Kidney glomerular epithelial cell (primary cell): ENCODE results near the gene SNX32.

ENCODE experiments used
- DNase-seq: peaks from one replicate; lab custom pipeline; 2025; lab: John Stamatoyannopoulos, UW

Gene SNX32

DNA sequence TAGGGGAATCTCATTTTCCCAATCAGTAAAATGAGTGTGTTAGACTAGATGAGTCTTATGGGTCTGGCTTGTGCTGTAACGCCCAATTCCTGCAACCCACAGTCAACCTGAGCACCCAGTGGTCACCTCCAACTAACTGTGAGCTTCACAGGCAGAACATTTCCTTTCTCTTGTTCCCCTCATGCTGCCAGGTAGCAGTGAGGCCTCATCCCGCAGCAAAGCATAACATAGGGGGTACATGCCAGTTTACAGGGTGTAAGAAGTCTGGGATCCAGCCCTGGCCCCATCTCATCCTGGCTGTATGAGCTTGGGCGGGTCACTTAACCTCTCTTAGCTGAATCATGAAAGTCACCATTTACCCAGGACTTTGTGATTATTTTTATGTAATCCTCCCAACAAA, 35.1 kb downstream of the SNX32 start:
- no peak for DNase-seq

DNA sequence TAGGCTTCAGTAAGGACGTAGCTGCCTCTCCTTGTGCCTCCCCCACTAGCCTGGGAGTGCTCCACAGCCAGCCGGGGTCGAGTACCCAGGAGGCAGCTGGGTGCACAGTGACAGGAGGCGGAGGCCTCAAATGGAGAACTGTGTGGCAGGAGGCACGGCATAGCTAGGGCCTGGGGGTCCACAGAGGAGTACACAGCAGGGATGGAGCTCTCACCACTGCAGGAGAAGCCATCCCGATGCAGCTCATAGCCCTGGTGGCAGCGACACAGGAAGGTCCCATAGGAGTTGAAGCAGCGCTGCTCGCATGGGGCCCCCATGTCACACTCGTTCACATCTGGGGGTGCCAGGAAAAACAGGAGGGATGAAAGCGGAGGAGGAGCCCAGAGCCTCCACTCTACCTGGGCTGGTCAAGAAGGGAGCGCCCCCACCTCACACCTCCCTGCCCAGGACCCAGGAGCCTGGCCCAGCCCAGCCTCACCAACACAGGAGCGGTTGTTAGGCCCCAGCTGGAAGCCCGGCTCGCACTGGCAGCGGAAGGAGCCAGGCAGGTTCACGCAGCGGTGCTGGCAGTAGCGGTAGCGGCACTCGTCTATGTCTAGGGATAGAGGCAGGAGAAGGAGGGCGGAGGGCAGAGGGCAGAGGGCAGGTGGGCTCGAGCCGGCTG, 36.0 kb downstream of the SNX32 start:
- no peak for DNase-seq

DNA sequence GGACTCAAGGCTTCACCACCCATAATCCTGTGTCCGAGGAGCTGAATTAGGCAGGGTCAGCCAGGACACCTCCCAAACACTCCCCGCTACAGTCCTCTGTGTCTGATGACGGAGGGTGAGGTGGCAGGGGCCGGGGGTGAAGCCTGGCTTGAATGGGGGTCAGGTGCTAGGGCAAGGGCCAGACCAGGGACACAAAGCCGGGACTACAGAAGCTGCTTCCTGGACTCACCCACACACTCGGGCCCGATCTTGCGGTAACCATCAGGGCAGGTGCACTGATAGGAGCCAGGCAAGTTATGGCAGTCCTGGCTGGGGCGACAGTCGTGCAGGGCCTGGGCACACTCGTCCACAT, 36.5 kb downstream of the SNX32 start:
- DNase-seq, result no peak

DNA sequence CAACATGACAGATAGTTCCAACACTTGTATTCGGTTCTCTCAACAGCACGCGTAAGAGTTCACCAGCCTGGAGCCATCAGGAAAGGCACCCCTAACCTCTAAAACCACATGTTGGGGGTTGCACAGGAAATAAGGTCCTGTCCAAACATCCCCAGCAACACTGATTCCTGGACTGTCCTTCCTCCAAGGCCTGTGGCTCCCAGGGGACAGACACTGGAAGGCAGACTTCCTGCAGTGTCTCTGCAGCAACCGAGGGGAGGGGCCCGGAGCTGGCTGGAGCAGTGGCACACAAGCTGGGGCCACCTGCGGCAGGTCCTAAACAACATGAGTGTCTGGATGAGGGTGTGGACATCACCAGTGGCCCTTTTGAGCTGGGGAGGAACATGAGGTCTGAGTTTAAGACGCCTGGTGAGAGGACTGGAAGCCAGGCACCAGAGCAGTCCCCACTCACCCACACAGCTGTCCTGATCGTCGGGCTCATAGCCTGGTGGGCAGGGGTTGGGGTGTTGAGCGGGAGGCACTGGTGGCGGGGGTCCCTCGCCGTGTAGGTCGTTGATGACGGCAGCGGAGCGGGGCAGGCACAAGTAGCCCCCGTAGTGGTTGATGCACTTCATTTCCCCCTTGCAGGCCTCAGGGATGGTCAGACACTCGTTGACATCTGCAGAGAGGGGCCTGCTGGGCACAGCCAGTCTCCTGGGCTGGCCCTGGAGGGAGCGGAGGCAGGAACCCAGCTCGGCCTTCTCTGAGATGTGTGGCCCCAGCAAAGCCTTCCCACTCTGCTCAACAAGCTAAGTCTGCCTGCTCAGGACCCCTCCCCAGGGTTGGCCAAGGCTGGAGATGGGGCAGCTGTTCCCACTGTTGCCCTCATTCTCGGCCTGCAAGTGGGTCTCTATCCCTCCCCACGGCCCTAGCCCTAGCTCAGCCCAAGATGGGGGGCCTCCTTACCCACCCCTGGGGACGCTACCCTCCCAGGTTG, 37.2 kb downstream of the SNX32 start:
- no peak for DNase-seq

DNA sequence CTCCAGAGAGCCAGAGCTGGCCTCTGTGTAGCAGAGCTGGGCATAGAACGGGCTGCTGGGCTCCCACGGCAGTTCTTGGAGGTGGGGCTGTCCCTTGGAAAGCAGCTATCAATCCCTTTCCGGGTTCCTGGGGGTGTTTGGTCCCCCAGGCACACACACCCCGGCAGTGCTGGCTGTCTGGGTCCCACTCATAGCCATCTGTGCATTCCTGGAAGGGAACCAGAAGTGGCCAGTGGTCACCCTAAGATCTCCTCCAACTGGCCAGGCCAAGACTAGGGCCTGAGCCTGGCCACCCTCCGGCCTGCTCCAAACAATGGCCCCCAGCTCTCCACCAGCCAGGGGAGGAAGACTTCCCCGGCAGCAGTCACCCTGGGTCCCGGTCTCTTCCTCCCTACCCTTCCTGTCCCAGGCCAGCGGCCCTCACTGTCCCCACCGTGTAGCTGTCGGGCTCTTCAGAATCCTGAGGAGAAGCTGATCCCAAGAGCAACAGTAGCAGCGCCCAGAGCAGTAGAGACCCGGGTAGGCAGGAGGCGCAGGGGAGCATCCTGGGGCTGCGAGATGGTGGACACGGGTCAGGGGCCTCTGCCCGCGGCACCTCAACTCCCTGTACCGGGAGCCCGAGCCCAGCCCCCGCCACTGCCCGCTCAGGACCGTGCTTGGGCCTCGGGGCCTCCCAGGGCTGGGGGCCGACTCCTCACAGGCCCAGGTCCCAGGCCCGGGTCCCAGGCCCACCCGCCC, 38.2 kb downstream of the SNX32 start:
- DNase-seq, result no peak

DNA sequence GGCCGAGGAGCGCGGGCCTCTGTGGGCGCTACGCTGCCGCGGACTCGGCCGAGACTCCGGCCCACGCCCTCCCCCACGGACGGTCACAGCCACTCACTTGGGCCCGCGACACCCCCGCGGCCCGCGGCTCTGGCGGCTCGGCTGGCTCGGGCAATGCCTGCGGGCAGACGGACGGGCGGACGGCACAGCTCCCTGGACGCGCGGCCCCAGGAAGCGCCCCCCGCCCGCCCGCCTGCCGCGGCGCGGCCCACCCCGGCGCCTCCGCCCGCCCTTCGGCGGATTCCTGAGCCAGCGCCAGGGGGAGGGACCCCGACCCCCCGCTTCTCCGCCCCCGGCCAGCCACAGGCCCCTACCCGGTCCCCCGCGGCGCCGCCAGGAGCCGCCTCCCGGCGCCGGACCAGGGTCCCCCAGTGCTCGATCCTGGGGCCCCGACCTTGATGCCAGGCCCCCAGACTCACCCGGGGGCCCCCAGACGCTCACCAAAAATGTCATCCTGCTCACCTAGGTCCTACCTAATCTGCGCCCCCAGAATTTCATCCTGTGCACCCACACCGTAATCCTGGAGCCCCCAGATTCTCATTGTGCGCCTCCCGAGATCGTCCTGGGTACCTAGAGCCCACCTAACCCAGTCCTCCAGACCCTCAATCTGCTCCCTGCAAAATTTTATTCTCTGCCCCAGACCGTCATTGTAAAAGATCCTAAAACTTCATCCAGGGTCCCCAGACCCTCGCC, 39.0 kb downstream of the SNX32 start, which contains the start of gene EFEMP2:
Gene EFEMP2, minus strand, starts transcription at position 215 of the 732 bp plus-strand sequence. CDS start 446 bp downstream, outside the sequence.
- no peak for DNase-seq

DNA sequence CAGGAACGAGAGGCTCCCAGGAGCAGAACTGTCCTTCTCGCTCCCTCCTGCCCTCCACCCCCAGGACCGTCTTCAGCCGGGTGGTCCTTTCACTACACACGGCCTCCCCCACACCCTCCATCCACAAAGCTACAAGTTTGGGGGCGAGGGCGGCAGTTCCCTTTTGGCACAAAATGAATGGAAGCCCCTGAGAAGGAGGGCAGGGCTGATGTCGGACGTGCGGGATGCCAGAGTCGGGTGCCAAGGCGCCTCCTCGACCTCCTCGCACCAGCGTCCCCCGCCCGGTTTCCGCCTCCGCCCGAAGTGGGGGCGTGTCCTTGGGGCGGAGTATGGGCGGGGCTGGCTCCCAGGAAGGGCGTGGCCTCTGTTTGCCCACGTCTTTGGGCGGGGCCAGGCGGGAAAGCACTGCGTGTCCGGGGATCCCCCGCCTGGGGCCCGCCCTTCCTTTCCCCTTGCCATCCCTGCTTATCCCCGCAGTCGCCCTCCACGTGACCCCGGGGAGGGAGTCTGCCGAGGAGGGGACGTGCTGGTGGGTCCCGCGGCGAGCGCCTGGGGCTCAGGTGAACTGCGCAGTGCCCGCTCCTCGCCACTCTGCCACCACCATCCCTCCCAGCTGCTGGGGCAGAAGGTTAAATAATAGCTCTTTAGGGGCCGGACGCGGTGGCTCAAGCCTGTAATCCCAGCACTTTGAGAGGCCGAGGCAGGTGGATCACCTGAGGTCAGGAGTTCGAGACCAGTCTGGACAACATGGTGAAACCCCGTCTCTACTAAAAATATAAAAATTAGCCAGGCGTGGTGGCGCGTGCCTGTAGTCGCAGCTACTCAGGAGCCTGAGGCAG, 39.8 kb downstream of the SNX32 start:
- DNase-seq, result peak; percentile 83

DNA sequence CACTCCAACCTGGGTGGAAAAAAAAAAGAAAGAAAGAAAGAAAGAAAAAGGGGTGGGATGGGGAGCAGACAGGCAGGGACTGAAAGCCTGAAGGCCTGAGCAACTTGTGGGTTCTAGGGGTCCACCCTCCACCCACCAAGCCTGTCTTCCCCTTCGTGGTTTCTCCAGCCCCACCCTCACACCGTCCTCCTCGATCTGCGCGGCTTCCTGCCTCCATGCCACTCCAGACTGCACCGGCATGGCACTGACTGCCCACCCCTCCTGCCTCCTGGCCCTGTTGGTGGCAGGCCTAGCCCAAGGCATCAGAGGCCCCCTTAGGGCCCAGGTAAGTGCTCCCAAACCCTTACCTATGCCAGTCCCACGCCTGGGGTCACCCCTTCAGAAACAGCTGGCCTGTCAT, 45.9 kb downstream of the SNX32 start, which contains the start of gene CTSW:
Gene CTSW, plus strand, starts transcription at position 221 of the 400 bp plus-strand sequence. Its CDS starts 18 bp downstream, at position 239.
- DNase-seq, result no peak

DNA sequence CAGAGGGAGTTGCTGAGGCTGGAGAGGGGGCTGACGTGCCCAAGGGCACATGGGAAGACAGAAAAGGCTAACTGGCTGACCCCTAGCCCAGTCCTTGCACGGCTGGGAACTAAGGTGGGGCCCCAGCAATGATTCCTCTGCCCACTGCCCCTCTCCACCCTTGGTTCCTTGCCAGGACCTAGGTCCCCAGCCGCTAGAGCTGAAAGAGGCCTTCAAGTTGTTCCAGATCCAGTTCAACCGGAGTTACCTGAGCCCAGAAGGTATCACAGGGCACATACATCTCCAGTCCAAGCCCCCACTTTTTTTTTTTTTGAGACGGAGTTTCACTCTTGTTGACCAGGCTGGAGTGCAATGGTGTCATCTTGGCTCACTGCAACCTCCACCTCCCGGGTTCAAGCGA, 46.3 kb downstream of the SNX32 start:
- DNase-seq, result no peak

DNA sequence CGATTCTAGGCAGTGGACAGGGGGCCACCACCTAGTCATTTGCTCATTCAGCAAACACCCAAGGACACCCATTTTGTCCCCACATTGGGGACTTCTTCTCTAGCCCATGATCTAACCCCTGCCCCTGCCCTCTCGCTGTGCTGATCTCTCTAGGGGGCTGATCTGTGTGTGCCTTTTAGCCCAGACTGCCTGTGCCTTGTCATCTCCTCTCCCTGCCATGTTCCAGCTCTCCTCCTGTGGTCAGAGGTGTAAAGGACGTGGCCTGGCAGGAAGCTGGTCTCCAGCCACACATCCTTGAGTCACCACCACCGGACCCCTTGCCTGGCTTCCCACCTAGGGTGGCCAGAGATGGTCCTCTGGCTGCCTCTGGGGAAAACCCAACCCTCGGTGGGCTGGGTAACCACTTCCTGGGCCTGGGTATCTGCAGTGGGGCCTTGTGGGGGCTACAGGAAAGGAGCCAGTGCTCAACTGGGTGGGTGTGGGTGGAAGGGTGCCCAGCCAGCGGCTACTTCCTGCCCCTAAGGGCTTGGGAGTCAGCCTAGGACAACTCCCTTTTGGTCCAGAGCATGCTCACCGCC, 47.2 kb downstream of the SNX32 start:
- DNase-seq, result no peak

DNA sequence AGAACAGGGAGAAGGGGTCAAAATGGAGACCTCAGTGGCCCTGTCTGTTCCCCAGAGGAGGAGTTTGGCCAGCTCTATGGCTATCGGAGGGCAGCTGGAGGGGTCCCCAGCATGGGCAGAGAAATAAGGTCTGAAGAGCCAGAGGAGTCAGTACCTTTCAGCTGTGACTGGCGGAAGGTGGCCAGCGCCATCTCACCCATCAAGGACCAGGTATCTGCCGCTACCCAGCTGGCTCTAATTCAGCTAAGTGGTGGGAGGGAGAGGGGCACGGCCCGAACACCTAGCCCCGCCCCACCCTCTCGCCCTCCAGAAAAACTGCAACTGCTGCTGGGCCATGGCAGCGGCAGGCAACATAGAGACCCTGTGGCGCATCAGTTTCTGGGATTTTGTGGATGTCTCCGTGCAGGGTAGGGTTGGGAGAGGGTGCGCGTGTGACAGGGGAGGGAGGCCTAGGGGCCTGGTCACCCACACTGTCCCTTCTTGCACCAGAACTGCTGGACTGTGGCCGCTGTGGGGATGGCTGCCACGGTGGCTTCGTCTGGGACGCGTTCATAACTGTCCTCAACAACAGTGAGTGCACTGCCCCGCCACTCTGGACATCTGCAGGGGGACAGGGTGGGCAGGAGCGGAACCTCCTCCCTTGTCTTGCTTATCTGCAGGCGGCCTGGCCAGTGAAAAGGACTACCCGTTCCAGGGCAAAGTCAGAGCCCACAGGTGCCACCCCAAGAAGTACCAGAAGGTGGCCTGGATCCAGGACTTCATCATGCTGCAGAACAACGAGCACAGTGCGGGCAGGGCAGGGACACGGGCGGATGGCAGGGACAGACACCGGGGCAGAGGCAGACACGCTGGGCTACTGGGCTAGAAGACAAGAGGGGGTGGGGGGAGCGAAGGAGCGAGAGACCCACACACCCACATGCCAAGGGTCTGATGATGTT, 48.6 kb downstream of the SNX32 start:
- no peak for DNase-seq

DNA sequence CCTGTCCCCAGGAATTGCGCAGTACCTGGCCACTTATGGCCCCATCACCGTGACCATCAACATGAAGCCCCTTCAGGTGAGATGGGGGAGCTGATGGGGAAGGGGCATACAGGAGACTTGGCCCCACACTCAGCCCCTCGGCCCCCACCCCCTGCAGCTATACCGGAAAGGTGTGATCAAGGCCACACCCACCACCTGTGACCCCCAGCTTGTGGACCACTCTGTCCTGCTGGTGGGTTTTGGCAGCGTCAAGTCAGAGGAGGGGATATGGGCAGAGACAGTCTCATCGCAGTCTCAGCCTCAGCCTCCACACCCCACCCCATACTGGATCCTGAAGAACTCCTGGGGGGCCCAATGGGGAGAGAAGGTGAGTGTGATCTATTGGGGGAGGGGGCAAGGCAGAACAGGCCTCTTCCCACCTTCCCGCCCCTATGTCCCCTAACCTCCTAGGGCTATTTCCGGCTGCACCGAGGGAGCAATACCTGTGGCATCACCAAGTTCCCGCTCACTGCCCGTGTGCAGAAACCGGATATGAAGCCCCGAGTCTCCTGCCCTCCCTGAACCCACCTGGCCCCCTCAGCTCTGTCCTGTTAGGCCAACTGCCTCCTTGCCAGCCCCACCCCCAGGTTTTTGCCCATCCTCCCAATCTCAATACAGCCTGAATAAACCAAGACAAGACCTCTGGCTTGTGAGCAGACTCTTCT, 49.4 kb downstream of the SNX32 start:
- no peak for DNase-seq

DNA sequence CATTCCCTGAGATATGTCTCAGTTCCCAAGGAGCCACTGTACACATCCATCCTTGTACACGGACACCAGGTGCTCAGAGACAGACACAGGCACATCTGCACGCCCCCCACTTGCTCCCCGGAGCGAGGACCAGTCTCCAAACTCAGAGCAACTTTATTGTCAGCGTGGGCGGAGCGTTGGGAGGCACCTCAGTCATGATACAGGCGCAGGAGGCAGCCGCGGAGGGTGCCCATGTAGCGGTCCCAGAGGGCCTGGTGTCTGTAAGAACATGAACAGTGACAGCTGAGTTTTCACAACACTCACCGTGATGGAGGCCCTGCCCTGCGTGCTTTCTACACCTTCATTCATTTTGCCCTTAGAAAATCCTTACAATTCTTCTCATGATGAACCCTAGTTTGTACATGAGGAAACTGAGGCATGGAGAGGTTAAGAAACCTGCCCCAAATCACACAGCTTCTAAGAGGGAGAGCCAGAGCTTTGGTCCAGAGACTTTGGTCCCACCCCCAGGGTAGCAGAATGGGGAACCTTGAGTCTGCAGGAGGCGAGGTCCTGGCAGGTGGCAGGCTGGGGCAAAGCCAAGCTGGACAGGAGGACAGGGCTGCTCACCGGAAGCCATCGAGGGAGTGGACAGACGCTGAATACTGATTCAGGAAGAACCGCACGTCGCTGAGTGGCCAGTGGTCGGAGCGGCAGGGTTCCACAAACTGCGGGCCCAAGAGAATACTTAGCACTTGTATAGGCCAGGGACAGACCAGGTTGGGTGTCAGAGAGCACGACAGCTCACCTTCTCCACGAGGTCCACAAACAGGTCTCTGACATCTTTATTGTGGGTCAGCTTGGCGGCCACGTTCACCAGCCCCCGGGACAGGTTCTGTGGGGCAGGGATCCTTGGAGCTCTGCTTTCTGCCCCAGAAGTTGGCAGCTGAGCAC, 50.3 kb downstream of the SNX32 start:
- no peak for DNase-seq

DNA sequence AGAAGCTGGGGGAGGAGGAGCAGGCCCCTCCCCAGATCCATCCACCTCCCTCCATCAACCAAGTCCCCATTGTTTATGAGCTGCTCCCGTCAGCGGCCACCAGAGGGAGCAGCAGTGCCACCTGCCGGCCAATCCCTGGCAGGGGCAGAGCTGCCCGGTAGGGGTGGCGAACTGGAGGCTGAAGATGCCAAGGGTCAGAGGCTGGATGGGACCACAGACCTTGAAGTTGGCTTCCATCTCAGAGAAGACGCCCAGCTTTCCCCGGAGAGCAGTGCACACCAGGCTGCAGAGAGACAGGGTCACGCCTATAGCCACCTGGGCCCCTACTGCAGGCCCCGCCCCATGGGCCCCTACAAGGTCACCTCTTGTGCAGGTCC, 50.9 kb downstream of the SNX32 start:
- peak; percentile 70 for DNase-seq

DNA sequence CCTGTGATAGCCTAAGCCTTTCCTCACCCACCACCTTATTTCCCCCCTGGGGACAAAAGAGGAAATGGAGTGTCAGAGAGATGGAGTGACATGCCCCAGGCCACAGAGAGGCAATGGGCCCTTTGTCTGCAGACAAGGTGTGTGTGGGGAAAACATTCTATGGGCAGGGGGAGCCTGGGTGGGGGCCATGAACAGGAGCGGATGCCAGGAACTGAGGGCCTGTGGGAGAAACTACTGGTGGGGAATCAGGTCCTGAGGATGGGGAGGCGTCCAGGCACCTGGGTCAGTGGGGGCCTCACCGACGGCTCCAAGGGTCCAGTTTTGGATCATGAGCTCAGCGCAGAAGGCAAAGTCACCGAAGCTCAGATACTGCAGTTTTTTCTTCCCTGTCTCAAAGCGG, 51.5 kb downstream of the SNX32 start:
- no peak for DNase-seq

DNA sequence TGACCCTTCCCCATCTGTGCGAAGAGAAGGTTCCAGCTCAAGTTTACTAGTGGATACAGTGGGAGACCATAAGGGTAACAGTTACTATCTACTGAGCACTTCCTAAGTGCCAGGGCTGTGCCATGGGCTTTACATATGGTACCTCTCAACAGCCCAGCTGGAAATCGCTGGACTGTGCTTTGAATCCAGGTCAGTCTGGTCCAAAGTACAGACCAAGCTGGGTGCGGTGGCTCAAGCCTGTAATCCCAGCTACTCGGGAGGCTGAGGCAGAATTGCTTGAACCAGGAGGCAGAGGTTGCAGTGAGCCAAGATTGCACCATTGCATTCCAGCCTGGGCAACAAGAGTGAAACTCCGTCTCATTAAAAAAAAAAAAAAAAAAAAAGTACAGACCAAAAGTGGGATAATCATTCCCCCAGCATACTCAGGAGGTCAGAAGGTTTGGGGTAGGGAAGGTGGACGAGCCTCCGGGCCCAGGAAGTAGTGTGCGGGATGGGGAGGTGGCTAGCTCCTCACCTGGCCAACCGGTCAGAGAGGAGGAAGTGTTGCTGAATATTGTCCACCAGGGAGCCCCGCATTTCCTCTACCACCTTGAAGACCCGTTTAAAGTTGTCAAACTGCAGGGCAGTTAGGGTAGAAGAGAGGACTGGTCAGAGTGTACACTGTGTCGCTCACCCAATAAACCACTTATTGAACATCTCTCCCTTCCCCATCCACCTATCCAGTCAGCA, 52.2 kb downstream of the SNX32 start:
- no peak for DNase-seq
